Ovary (tissue), 9 donors: ENCODE data around the gene WNT8A. TPM values are rescaled to one million over a fixed set of nuclear protein-coding genes. Genes with fewer than 3 reads are reported as not detected.
A peak's percentile ranks its signal among the peaks of the same experiment; 100 is the strongest.
"Not testable (repeated sequence)": the region's sequence is repeated elsewhere in the genome, so short reads cannot be mapped to it uniquely, and the experiment has no call there.

Source experiments
- DNase-seq, 5 donors: peaks; one replicate each; pipeline ENCODE4 v3.0.0-alpha.2; 2019 to 2020
- H3K27ac ChIP-seq, 2 donors: fragments of 200-600 bp; one replicate each; pipeline versions ENCODE4 v1.5.1 to v1.8.0; 2019 to 2022
- H3K27me3 ChIP-seq: fragments of 200-600 bp; one replicate; pipeline ENCODE4 v1.8.0; 2022
- H3K36me3 ChIP-seq: fragments of 200-600 bp; sonication (generic); one replicate; pipeline ENCODE4 v1.5.1; 2019
- H3K4me1 ChIP-seq: one replicate; pipeline ENCODE4 v1.8.1; 2013; ENCODE audit warnings: mild to moderate bottlenecking, moderate library complexity; ENCODE audit not compliant: insufficient read depth
- H3K4me3 ChIP-seq: fragments of 200-600 bp; sonication (generic); one replicate; pipeline ENCODE4 v1.5.1; 2017
- H3K9me3 ChIP-seq, 2 donors: fragments of 200-600 bp in 1 of 2; sonication (generic) in 1 of 2; one replicate each; pipeline versions ENCODE4 v1.5.1 to v1.8.1; 2013 to 2019; ENCODE audit warnings: mild to moderate bottlenecking in 1 of 2, moderate library complexity in 1 of 2
- CTCF ChIP-seq, 3 donors: fragments of 450-650 bp in 2 of 3; fragments of 200-600 bp in 1 of 3; IDR thresholded peaks; one replicate each; pipeline versions ENCODE4 v1.5.1 to v1.8.0; 2016 to 2022; ENCODE audit warnings: antibody characterized with exemption in 3 of 3, mild to moderate bottlenecking in 1 of 3
- EP300 ChIP-seq: sonication (generic); formaldehyde crosslinking; IDR thresholded peaks from one replicate; pipeline ENCODE4 v1.6.1; 2017; ENCODE audit warnings: antibody characterized with exemption
- POLR2A ChIP-seq: fragments of 450-650 bp; IDR thresholded peaks from one replicate; pipeline ENCODE4 v1.6.1; 2017; ENCODE audit warnings: antibody characterized with exemption, mild to moderate bottlenecking, moderate library complexity
- WGBS, 3 donors: extraction: QIAGEN DNeasy Blood & Tissue Kit in 1 of 3; methylation state at CpG; one replicate each; pipeline versions ENCODE4 v1.1.5 to v1.1.7; 2013 to 2017; 5-methylcytosine and 5-hydroxymethylcytosine counted together
- intact Hi-C, 4 donors: fragments of 100-400 bp; cut with DNase I; formaldehyde crosslinking; loops; one replicate each; pipeline versions ENCODE4 v1.11.0 to v1.15.1; 2022 to 2023
- polyA plus RNA-seq, 2 donors: library from polyadenylated mRNA; stranded (reverse); fragments of 200-250 nt in 1 of 2; fragments of 350-450 nt in 1 of 2; fragmentation: Illumina TruSeq in 1 of 2; extraction: RNeasy Lipid Tissue Mini Kit (QIAGEN cat#74804) in 1 of 2; gene quantifications; one replicate each; pipeline ENCODE4 v1.2.3, GENCODE V29; 2013 to 2014
- total RNA-seq, 7 donors: library from RNA; depleted of rRNA in 2 of 7; stranded (reverse); fragments of >200 nt in 2 of 7; fragmentation: NEBNext Ultra II Directional in 3 of 7; extraction: Animal tissue kit (Norgen Biotek cat#: 25700) in 3 of 7; gene quantifications; one replicate each; pipeline versions ENCODE4 v1.1.0 to v1.2.4, GENCODE V29; 2016 to 2023
- donor health status: DM: no; HTN: no; CAD: no; lungs with moderate emphysema.
- donor health status: DM: no; HTN: no; CAD: no.
- donor health status: Bipolar disorder and iron deficiency.
- donor health status: DM: yes; HTN: yes; CAD: no.
- donor health status: DM: no; HTN: no; CAD: no.
- donor health status: DM: yes; HTN: yes; CAD: no.

The WNT8A gene
- total and polyA plus RNA-seq, 9 donors, result not detected

- no peak overlapping the region for H3K27ac ChIP-seq
- WGBS, 3 donors, result 69 to 79% (median 73%) methylated on average over 5 of the region's 5 CpGs
- H3K9me3 ChIP-seq, result no peaks in the 10 kb centered on the region
- no peaks in the 10 kb centered on the region for H3K4me1 ChIP-seq
- no peaks in the 10 kb centered on the region for H3K36me3 ChIP-seq
- H3K27me3 ChIP-seq, result no peaks in the 10 kb centered on the region
- intact Hi-C loops, result no loop called here
- H3K4me3 ChIP-seq, result no peak overlapping the region
- no peak for DNase-seq
- no peak for TF ChIP-seq CTCF (IDR thresholded peaks at IDR 0.05)
- no peak for TF ChIP-seq POLR2A
- no peak for TF ChIP-seq EP300
Measured at GRCh38 chr5:138065102-138065501, 18.7 kb upstream of the WNT8A start.

- Histone ChIP-seq H3K9me3 (no peaks in the 10 kb centered on the region), H3K27me3 (no peaks in the 10 kb centered on the region), H3K4me3 (no peak overlapping the region), H3K36me3 (no peaks in the 10 kb centered on the region), H3K27ac (no peak overlapping the region), H3K4me1 (no peaks in the 10 kb centered on the region)
- intact Hi-C loops, result no loop called here
- 54 to 72% (median 71%) methylated on average over 8 of the region's 8 CpGs for WGBS, 3 donors
- TF ChIP-seq CTCF (IDR thresholded peaks at IDR 0.05) (no peak), POLR2A (no peak), EP300 (no peak)
- no peak for DNase-seq
Measured at GRCh38 chr5:138067945-138068344, 15.9 kb upstream of the WNT8A start.

DNA sequence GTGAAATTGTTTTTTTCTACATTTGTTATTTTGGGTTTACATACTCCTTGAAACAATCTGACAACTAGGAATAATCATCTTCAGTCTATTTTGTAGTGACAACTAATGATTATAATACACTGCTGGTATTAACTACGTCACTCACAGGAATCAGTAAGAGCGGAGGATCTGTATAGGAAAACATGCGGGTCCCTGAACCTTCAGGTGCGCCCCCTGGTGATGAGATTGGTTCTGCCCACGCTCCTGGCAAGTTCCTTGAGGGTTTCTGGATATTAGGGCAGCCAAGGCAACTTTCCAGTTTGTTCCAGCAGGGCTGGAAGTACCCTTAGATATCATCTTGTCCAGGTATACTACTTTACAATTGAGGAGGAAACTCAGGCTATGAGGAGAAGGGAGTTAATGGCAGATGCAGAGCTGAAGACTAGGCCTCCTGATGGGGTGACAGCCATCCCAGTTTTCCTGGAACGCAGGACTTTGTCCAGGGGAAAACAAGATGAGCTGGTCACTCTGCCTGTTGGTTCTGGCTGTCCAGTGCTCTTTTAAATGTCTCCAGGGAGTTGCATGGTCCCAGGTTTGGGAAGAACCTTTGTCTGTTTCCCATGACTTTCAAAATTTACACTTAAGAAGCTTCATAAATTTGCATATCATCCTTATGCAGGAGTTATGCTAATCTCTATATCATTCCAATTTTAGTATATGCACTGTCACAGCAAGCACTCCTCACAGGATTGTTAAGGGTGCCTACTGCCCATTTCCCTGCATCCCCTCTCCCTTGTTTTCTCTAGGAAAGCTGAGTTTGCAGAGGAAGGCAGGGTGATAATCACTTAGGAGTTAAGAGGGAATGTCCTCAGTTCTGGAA lies 14.9 kb upstream of the WNT8A start:
- intact Hi-C loops, result no loop called here
- Histone ChIP-seq H3K36me3 (no peaks in the 10 kb centered on the region), H3K27ac (no peak overlapping the region), H3K4me3 (no peak overlapping the region), H3K27me3 (no peaks in the 10 kb centered on the region), H3K9me3 (no peaks in the 10 kb centered on the region), H3K4me1 (no peaks in the 10 kb centered on the region)
- DNase-seq, result peak; percentile 35 to 77 (median 72)
- TF ChIP-seq CTCF (IDR thresholded peaks at IDR 0.05) (peak in 2 of 3 donors; percentile 38 to 52), POLR2A (no peak)
- WGBS, 3 donors, result 23 to 31% (median 24%) methylated on average over 6 of the region's 6 CpGs

DNA sequence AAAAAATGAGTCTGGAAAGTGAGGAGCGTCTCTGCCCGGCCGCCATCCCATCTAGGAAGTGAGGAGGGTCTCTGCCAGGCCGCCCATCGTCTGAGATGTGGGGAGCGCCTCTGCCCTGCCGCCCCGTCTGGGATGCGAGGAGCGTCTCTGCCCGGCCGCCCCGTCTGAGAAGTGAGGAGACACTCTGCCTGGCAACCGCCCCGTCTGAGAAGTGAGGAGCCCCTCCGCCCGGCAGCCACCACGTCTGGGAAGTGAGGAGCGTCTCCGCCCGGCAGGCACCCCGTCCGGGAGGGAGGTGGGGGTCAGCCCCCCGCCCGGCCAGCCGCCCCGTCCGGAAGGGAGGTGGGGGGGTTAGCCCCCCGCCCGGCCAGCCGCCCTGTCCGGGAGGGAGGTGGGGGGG lies 13.8 kb upstream of the WNT8A start:
- not testable (repeated sequence) for H3K9me3 ChIP-seq, H3K36me3 ChIP-seq, DNase-seq, H3K27ac ChIP-seq, H3K4me1 ChIP-seq, H3K27me3 ChIP-seq, H3K4me3 ChIP-seq
- WGBS, 3 donors, result 91 to 95% (median 94%) methylated on average over 8 to 30 of the region's 32 CpGs
- intact Hi-C loops, result loop anchor here in 1 of 4 donors (10.0 kb wide), 1 partner anchor 55 kb away; no protein-coding TSS in a partner anchor

DNA sequence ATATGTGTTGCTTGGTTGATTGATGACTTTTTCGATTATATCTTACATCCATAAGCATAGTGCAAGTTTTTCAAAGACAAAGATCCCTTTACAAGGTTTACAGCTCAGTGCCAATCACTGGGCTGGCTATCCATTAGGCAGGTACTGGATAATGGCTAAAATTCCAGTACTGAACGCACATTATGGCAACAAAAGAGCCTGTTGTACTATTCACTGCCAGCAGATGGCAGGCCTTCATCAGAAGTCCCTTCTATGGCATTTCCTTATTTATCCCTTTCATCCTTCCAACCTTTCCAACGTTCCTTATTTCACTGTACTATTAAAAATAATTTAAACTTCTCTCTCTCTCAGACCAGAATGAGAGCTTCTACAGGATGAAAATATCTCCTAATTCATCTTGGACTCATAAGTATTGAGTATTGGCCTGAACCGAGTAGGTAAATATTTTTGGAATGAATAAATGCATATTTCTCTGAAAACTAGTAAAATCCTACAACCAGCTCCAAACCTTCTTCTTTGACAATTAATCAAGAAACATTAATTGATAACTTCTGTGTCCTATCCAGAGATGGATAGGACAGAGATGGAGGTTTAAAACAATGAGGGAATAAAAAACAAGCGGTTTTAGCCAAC lies 6.7 kb upstream of the WNT8A start:
- DNase-seq, result peak; percentile 43 to 77 (median 56)
- no peak overlapping the region for H3K27ac ChIP-seq
- no peaks in the 10 kb centered on the region for H3K9me3 ChIP-seq
- H3K36me3 ChIP-seq, result no peaks in the 10 kb centered on the region
- no peaks in the 10 kb centered on the region for H3K4me1 ChIP-seq
- H3K4me3 ChIP-seq, result no peak overlapping the region
- H3K27me3 ChIP-seq, result no peaks in the 10 kb centered on the region
- intact Hi-C loops, result loop anchor here in 2 of 4 donors (5.0 to 10.0 kb wide), 2 partner anchors 48 to 55 kb away; no protein-coding TSS in a partner anchor
- TF ChIP-seq CTCF (IDR thresholded peaks at IDR 0.05) (peak; percentile 53 to 73 (median 59)), POLR2A (no peak)
- WGBS, 3 donors, result 21 to 23% (median 23%) methylated on average over 5 of the region's 5 CpGs
